ENCODE results near the gene DYNC1H1.

The DYNC1H1 gene

DNA sequence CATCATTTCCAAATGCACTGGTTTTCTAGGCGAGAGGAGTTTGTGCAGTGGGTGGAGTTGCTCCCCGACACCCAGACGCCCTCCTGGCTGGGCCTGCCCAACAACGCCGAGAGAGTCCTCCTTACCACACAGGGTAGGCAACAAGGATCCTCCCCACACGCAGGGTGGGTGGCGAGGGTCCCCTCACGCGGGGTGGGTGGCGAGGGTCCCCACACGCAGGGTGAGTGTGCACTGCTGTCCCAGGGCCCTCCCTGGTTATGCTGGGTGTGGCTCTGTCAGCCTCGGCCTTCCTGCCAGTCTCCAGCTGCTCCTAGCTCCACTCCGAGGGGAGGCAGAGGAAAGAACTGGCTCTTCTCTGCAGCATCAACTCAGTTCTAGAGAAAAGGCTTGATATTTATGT, 80.2 kb downstream of the DYNC1H1 start:
- no peaks in the 10 kb centered on the region for H3K4me1 ChIP-seq (ENCODE audit: control insufficient read depth, insufficient read depth, low read length, poor library complexity, severe bottlenecking)
- no peak for DNase-seq
- peaks cover 85% of the 10 kb centered on the region for H3K36me3 ChIP-seq (ENCODE audit: control insufficient read depth, insufficient read depth, low read length)
- no peaks in the 10 kb centered on the region for H3K9me3 ChIP-seq (ENCODE audit: control insufficient read depth, low read length)
- H3K4me3 ChIP-seq (ENCODE audit: insufficient read depth, low read depth, low read length, poor library complexity, severe bottlenecking): no peak overlapping the region
- H3K27ac ChIP-seq (ENCODE audit: insufficient read depth, low read length, poor library complexity, severe bottlenecking): no peak overlapping the region
- no peaks in the 10 kb centered on the region for H3K27me3 ChIP-seq (replicated peaks; ENCODE audit: control insufficient read depth, insufficient read depth, low read length, poor library complexity, severe bottlenecking)

DNA sequence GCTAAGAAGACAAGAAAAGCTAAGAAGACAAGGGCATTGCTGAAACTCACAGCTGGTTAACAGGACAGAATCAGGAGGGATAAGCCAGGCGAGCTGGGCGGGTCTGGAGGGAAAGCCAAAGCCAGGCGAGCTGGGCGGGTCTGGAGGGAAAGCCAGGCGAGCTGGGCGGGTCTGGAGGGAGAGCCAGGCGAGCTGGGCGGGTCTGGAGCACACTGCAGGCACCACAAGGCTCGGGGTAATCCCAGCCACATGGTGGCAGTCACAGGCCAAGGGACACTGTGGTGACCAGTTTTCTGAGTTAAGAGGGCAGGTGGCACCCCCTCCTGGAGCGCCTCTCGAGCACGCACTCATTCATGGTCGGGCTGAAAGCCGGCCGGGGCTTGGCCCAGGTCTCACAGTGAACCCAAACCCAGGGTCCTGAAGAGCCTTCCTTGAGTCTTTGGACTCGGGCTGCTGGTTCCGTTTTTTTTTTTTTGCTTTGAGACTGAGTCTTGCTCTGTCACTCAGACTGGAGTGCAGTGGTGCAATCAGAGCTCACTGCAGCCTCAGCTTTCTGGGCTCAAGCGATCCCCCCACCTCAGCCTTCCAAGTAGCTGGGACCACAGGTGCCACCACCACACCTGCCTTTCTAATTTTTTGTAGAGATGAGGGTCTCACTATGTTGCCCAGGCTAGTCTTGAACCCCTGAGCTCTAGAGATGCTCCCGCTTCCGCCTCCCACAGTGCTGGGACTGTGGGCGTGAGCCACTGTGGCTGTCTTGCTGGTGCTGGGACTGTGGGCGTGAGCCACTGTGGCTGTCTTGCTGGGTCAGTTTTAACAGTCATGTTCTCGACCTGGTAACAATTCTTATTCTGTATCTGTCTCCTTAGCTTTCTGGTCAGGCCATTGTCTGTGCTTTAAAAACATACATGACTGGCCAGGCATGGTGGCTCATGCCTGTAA, 82.2 kb downstream of the DYNC1H1 start:
- Histone ChIP-seq H3K36me3 (ENCODE audit: control insufficient read depth, insufficient read depth, low read length) (peaks cover 79% of the 10 kb centered on the region), H3K4me1 (ENCODE audit: control insufficient read depth, insufficient read depth, low read length, poor library complexity, severe bottlenecking) (no peaks in the 10 kb centered on the region), H3K9me3 (ENCODE audit: control insufficient read depth, low read length) (no peaks in the 10 kb centered on the region), H3K4me3 (ENCODE audit: insufficient read depth, low read depth, low read length, poor library complexity, severe bottlenecking) (no peak overlapping the region), H3K27me3 (replicated peaks; ENCODE audit: control insufficient read depth, insufficient read depth, low read length, poor library complexity, severe bottlenecking) (no peaks in the 10 kb centered on the region), H3K27ac (ENCODE audit: insufficient read depth, low read length, poor library complexity, severe bottlenecking) (no peak overlapping the region)
- DNase-seq: no peak

DNA sequence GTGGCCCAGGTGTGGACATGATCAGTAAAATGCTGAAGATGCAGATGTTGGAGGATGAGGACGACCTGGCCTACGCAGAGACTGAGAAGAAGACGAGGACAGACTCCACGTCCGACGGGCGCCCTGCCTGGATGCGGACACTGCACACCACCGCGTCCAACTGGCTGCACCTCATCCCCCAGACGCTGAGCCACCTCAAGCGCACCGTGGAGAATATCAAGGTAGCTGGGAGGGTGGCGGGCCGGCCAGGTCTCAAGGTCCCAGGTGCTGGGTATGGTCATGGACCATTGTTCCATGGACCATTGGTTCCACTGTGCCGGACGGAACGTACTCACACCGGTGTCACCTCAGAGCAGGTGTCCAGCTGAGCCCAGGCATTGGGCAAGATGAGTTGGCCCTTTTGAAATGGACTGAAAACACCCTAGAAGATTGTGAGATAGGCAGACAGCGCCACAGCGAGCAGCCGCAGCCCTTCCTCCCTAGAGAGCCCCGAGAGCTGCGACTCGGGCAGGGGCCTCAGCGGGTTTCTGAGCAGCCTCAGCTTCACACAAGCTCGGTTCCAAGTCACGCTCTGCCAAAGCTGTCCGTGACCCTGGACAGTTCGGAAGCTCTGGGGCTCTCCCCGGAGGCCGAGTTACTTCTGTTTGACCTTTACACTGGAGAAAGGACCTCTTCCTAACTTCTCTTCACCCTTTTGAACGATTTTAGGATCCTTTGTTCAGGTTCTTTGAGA, 83.6 kb downstream of the DYNC1H1 start:
- no peak for DNase-seq
- no peak overlapping the region for H3K4me3 ChIP-seq (ENCODE audit: insufficient read depth, low read depth, low read length, poor library complexity, severe bottlenecking)
- peaks cover 66% of the 10 kb centered on the region for H3K36me3 ChIP-seq (ENCODE audit: control insufficient read depth, insufficient read depth, low read length)
- H3K27me3 ChIP-seq (replicated peaks; ENCODE audit: control insufficient read depth, insufficient read depth, low read length, poor library complexity, severe bottlenecking): no peaks in the 10 kb centered on the region
- H3K27ac ChIP-seq (ENCODE audit: insufficient read depth, low read length, poor library complexity, severe bottlenecking): no peak overlapping the region
- H3K9me3 ChIP-seq (ENCODE audit: control insufficient read depth, low read length): no peaks in the 10 kb centered on the region
- no peaks in the 10 kb centered on the region for H3K4me1 ChIP-seq (ENCODE audit: control insufficient read depth, insufficient read depth, low read length, poor library complexity, severe bottlenecking)

DNA sequence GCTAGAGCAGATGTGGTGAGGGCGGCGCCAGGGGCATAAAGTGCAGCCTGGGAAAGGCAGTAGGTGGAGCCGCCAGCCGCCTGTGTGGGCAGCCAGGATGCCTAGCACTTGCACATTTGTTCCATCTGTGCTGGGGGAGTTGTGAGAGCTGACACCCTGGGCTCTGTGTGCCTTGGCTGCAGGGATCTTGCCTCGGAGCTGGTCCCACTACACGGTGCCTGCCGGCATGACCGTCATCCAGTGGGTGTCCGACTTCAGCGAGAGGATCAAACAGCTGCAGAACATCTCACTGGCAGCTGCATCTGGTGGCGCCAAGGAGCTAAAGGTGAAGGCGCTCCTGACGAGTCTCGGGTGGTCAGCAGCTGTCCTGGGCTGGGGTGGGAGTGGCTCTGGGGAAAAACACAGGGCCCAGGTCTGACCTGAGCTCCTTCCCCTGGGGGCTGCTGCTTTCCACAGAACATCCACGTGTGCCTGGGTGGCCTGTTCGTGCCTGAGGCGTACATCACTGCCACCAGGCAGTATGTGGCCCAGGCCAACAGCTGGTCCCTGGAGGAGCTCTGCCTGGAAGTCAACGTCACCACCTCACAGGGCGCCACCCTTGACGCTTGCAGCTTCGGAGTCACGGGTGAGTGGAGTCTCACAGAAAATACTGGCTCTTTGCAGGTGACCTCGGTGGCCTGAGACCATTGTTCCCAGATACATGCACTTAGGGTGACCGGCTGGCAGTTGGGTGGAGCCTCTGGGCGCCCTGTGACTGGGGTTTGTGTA, 85.1 kb downstream of the DYNC1H1 start:
- Histone ChIP-seq H3K4me3 (ENCODE audit: insufficient read depth, low read depth, low read length, poor library complexity, severe bottlenecking) (no peak overlapping the region), H3K9me3 (ENCODE audit: control insufficient read depth, low read length) (no peaks in the 10 kb centered on the region), H3K27me3 (replicated peaks; ENCODE audit: control insufficient read depth, insufficient read depth, low read length, poor library complexity, severe bottlenecking) (no peaks in the 10 kb centered on the region), H3K36me3 (ENCODE audit: control insufficient read depth, insufficient read depth, low read length) (peaks cover 52% of the 10 kb centered on the region), H3K4me1 (ENCODE audit: control insufficient read depth, insufficient read depth, low read length, poor library complexity, severe bottlenecking) (no peaks in the 10 kb centered on the region), H3K27ac (ENCODE audit: insufficient read depth, low read length, poor library complexity, severe bottlenecking) (no peak overlapping the region)
- DNase-seq: no peak

DNA sequence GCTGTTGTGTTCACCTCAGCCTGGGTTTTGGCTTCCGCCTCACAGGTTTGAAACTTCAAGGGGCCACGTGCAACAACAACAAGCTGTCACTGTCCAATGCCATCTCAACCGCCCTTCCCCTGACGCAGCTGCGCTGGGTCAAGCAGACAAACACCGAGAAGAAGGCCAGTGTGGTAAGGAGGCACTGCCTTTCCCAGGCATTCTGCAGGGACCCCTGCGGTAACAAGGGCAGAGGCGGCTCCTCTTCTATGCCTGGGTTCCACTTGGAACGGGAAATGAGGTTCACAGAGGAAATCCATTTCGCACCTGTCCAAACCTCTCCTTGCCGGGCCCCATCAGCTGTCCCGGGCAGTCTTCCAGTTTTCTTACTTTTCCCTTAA, 85.6 kb downstream of the DYNC1H1 start:
- Histone ChIP-seq H3K27ac (ENCODE audit: insufficient read depth, low read length, poor library complexity, severe bottlenecking) (no peak overlapping the region), H3K9me3 (ENCODE audit: control insufficient read depth, low read length) (no peaks in the 10 kb centered on the region), H3K36me3 (ENCODE audit: control insufficient read depth, insufficient read depth, low read length) (peaks cover 46% of the 10 kb centered on the region), H3K27me3 (replicated peaks; ENCODE audit: control insufficient read depth, insufficient read depth, low read length, poor library complexity, severe bottlenecking) (no peaks in the 10 kb centered on the region), H3K4me1 (ENCODE audit: control insufficient read depth, insufficient read depth, low read length, poor library complexity, severe bottlenecking) (no peaks in the 10 kb centered on the region), H3K4me3 (ENCODE audit: insufficient read depth, low read depth, low read length, poor library complexity, severe bottlenecking) (no peak overlapping the region)
- DNase-seq: no peak

DNA sequence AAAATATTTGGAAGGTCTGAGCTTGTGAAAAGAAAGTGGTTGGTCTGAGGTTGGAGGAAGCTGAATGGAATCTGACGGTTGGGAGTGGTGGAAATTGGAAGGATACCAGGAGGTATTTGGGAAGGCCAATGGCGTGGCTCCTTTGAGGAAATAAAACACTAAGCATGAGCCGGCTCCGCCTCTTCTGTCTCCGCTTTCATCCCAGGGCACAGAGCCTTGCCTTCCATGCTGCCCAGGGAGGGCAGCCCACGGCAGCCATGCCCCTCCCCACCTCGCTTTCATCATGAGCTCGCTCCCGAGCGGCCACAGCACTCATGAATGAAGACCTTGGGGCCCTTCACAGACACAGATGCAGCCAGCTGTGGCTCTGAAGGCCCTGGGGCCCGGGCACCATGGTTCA, 86.3 kb downstream of the DYNC1H1 start:
- no peak for DNase-seq
- Histone ChIP-seq H3K4me3 (ENCODE audit: insufficient read depth, low read depth, low read length, poor library complexity, severe bottlenecking) (no peak overlapping the region), H3K27ac (ENCODE audit: insufficient read depth, low read length, poor library complexity, severe bottlenecking) (no peak overlapping the region), H3K4me1 (ENCODE audit: control insufficient read depth, insufficient read depth, low read length, poor library complexity, severe bottlenecking) (no peaks in the 10 kb centered on the region), H3K27me3 (replicated peaks; ENCODE audit: control insufficient read depth, insufficient read depth, low read length, poor library complexity, severe bottlenecking) (no peaks in the 10 kb centered on the region), H3K9me3 (ENCODE audit: control insufficient read depth, low read length) (no peaks in the 10 kb centered on the region), H3K36me3 (ENCODE audit: control insufficient read depth, insufficient read depth, low read length) (peaks cover 46% of the 10 kb centered on the region)

DNA sequence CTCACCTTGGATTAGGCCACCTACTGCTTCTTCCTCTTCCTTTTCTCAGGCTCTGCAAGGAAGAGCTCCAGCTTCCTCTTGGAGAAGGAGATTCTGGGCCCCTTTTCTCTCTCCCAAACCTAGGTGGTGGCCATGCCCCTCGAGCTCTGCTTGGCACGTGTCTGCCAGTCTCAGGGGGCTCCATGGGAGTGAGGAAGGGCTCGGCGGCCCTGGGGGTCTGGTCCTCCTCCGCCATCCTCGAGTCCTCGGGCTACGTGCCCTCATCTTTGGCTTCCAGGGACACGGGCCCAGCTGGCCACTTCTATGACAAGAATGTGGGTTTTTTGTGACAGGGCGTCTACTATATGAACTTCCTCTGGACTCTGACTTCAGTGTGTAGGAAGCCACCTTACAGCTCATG, 88.1 kb downstream of the DYNC1H1 start:
- H3K9me3 ChIP-seq (ENCODE audit: control insufficient read depth, low read length): no peaks in the 10 kb centered on the region
- H3K27me3 ChIP-seq (replicated peaks; ENCODE audit: control insufficient read depth, insufficient read depth, low read length, poor library complexity, severe bottlenecking): no peaks in the 10 kb centered on the region
- H3K4me3 ChIP-seq (ENCODE audit: insufficient read depth, low read depth, low read length, poor library complexity, severe bottlenecking): no peak overlapping the region
- H3K36me3 ChIP-seq (ENCODE audit: control insufficient read depth, insufficient read depth, low read length): peaks cover 35% of the 10 kb centered on the region
- H3K4me1 ChIP-seq (ENCODE audit: control insufficient read depth, insufficient read depth, low read length, poor library complexity, severe bottlenecking): no peaks in the 10 kb centered on the region
- DNase-seq: no peak
- no peak overlapping the region for H3K27ac ChIP-seq (ENCODE audit: insufficient read depth, low read length, poor library complexity, severe bottlenecking)

DNA sequence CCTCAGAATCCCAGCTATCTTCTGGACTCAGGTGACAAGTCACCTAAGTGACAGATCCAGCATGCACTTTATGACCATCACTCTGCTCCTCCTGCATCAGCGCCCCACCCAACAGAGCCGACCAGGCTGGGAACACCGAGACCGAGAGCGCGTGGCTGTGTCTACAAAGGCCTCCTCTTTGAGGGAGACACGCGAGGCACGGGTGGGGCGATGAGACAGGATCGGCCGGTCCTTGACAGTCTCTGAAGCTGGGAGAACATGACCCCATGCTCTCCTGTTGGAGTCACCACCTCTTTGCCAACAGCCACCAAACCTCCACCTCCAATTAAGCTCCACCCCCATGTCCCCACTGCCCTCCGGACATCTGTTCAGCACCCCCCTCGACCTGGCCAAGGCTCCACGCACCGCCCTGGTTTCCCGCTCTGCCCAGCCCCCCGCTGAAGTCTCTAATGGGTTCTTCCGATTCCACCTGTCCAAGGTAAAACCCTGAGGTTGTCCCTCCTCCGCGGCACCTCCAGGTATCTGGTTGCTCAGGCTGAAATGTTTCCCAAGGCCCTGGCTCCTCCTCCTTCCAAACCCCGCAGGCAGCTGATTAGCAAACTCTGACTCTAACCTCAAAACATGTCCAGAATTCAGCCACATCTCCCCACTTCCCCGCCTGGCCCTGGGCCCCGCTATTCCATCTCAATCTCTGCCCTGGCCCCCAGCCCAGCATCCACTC, 91.0 kb downstream of the DYNC1H1 start:
- no peak for DNase-seq
- H3K4me1 ChIP-seq (ENCODE audit: control insufficient read depth, insufficient read depth, low read length, poor library complexity, severe bottlenecking): no peaks in the 10 kb centered on the region

DNA sequence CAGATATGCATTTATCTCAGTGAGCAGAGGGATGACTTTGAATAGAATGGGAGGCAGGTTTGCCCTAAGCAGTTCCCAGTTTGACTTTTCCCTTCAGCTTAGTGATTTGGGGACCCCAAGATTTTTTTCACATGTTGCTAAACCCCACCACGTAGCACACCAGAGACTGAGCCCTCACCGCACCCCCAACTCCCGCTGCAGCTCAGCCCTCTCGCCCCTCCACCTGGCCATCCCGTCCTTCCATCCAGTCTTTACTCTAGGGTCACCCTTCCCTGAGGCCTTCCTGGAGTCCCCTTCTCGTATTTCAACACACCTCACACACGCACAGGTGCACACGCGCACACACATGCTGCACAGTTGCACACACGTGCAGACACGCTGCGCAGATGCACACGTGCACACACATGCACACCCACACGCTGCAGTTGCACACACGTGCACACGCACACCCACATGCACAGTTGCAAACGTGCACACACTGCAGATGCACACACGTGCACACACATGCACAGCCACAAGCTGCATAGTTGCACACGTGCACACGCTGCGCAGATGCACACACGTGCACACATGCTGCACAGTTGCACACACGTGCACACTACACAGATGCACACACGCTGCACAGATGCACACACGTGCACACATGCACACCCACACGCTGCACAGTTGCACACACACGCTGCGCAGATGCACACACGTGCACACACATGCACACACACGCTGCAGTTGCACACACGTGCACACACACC, 92.5 kb downstream of the DYNC1H1 start:
- H3K9me3 ChIP-seq (ENCODE audit: control insufficient read depth, low read length): no peaks in the 10 kb centered on the region
- no peaks in the 10 kb centered on the region for H3K27me3 ChIP-seq (replicated peaks; ENCODE audit: control insufficient read depth, insufficient read depth, low read length, poor library complexity, severe bottlenecking)
- H3K36me3 ChIP-seq (ENCODE audit: control insufficient read depth, insufficient read depth, low read length): no peaks in the 10 kb centered on the region

More for the DNA sequence above, 91.0 kb downstream of the DYNC1H1 start:
- Histone ChIP-seq H3K27ac (ENCODE audit: insufficient read depth, low read length, poor library complexity, severe bottlenecking) (no peak overlapping the region), H3K36me3 (ENCODE audit: control insufficient read depth, insufficient read depth, low read length) (peaks cover 7% of the 10 kb centered on the region), H3K4me3 (ENCODE audit: insufficient read depth, low read depth, low read length, poor library complexity, severe bottlenecking) (no peak overlapping the region), H3K27me3 (replicated peaks; ENCODE audit: control insufficient read depth, insufficient read depth, low read length, poor library complexity, severe bottlenecking) (no peaks in the 10 kb centered on the region), H3K9me3 (ENCODE audit: control insufficient read depth, low read length) (no peaks in the 10 kb centered on the region)

More for the DNA sequence above, 92.5 kb downstream of the DYNC1H1 start:
- DNase-seq: no peak
- Histone ChIP-seq H3K27ac (ENCODE audit: insufficient read depth, low read length, poor library complexity, severe bottlenecking) (no peak overlapping the region), H3K4me3 (ENCODE audit: insufficient read depth, low read depth, low read length, poor library complexity, severe bottlenecking) (no peak overlapping the region), H3K4me1 (ENCODE audit: control insufficient read depth, insufficient read depth, low read length, poor library complexity, severe bottlenecking) (no peaks in the 10 kb centered on the region)
